ENCODE results near the gene SCN8A. TPM values are rescaled to one million over a fixed set of nuclear protein-coding genes. Genes with fewer than 3 reads are reported as not detected.
"Not testable (repeated sequence)": the region's sequence is repeated elsewhere in the genome, so short reads cannot be mapped to it uniquely, and the experiment has no call there.

SCN8A gene
- total and polyA plus RNA-seq, 2 experiments from 2014 or later, result 1.1 to 2.6 TPM

DNA sequence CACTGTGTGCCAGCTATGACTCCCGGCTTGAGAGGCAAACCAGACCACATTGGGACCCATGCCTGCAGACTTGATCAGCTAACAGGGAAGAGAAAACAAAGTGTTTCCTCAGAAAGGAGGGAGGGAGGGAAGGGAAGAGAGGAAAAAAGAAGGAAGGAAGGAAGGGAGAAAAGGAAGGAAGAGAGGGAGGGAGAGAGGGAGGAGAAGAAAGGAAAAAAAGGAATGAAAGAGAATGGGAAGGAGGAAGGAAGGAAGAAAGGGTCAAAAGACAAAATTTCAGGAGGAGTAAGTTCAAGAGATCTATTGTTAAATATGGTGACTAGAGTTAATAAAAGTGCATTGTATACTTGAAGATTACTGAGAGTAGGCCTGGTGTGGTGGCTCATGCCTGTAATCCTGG, 238.6 kb downstream of the SCN8A start:
- no peaks in the 10 kb centered on the region for H3K9me2 ChIP-seq (replicated peaks; ENCODE audit: insufficient read depth)
- no peak overlapping the region for H2AFZ ChIP-seq
- TF ChIP-seq, protein P1, sequence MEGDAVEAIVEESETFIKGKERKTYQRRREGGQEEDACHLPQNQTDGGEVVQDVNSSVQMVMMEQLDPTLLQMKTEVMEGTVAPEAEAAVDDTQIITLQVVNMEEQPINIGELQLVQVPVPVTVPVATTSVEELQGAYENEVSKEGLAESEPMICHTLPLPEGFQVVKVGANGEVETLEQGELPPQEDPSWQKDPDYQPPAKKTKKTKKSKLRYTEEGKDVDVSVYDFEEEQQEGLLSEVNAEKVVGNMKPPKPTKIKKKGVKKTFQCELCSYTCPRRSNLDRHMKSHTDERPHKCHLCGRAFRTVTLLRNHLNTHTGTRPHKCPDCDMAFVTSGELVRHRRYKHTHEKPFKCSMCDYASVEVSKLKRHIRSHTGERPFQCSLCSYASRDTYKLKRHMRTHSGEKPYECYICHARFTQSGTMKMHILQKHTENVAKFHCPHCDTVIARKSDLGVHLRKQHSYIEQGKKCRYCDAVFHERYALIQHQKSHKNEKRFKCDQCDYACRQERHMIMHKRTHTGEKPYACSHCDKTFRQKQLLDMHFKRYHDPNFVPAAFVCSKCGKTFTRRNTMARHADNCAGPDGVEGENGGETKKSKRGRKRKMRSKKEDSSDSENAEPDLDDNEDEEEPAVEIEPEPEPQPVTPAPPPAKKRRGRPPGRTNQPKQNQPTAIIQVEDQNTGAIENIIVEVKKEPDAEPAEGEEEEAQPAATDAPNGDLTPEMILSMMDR (IDR thresholded peaks at IDR 0.05; ENCODE audit: poor library complexity), result no peak
- TF ChIP-seq EZH2phosphoT487 (IDR thresholded peaks at IDR 0.05; ENCODE audit: low read depth, severe bottlenecking, unreplicated experiment) (no peak), EZH2 (IDR thresholded peaks at IDR 0.05; ENCODE audit: borderline replicate concordance) (no peak)
- no peak overlapping the region for H3K4me3 ChIP-seq
- H3K36me3 ChIP-seq (replicated peaks; ENCODE audit: insufficient read depth, low read depth), result no peaks in the 10 kb centered on the region
- WGBS (ENCODE audit: low lambda C conversion rate, missing lambda C conversion rate), result 81% methylated on average over 1 of the region's 1 CpG
- no peak overlapping the region for H3K4me2 ChIP-seq
- H3K9me3 ChIP-seq (ENCODE audit: low read depth), result no peaks in the 10 kb centered on the region
- no peak overlapping the region for H3K27ac ChIP-seq
- no peaks in the 10 kb centered on the region for H4K20me1 ChIP-seq (ENCODE audit: insufficient read depth, poor library complexity, severe bottlenecking)
- H3K27me3 ChIP-seq, result no peaks in the 10 kb centered on the region
- no peak for DNase-seq (ENCODE audit: low spot score)
- H3K79me2 ChIP-seq, result peaks cover 9% of the 10 kb centered on the region
- peaks cover 4% of the 10 kb centered on the region for H3K4me1 ChIP-seq (ENCODE audit: insufficient read depth)

- not testable (repeated sequence) for DNase-seq (ENCODE audit: low spot score); H3K4me2 ChIP-seq; H3K9me2 ChIP-seq (replicated peaks; ENCODE audit: insufficient read depth); H2AFZ ChIP-seq; H3K36me3 ChIP-seq (replicated peaks; ENCODE audit: insufficient read depth, low read depth); H3K4me1 ChIP-seq (ENCODE audit: insufficient read depth); H3K27ac ChIP-seq; H3K27me3 ChIP-seq; H3K9me3 ChIP-seq (ENCODE audit: low read depth); H3K4me3 ChIP-seq; H4K20me1 ChIP-seq (ENCODE audit: insufficient read depth, poor library complexity, severe bottlenecking)
- H3K79me2 ChIP-seq, result peaks cover 15% of the 10 kb centered on the region
- WGBS (ENCODE audit: low lambda C conversion rate, missing lambda C conversion rate), result 98% methylated on average over 5 of the region's 5 CpGs
Measured at GRCh38 chr12:51831817-51832216, 240.8 kb downstream of the SCN8A start.

- DNase-seq (ENCODE audit: low spot score), result no peak
- Histone ChIP-seq H2AFZ (no peak overlapping the region), H3K4me3 (no peak overlapping the region), H3K9me2 (replicated peaks; ENCODE audit: insufficient read depth) (no peaks in the 10 kb centered on the region), H3K79me2 (peaks cover 18% of the 10 kb centered on the region), H3K9me3 (ENCODE audit: low read depth) (no peaks in the 10 kb centered on the region), H3K4me1 (ENCODE audit: insufficient read depth) (peaks cover 4% of the 10 kb centered on the region), H3K4me2 (no peak overlapping the region), H3K36me3 (replicated peaks; ENCODE audit: insufficient read depth, low read depth) (no peaks in the 10 kb centered on the region), H4K20me1 (ENCODE audit: insufficient read depth, poor library complexity, severe bottlenecking) (peaks cover 3% of the 10 kb centered on the region), H3K27me3 (no peaks in the 10 kb centered on the region), H3K27ac (no peak overlapping the region)
- TF ChIP-seq EZH2 (IDR thresholded peaks at IDR 0.05; ENCODE audit: borderline replicate concordance) (no peak), EZH2phosphoT487 (IDR thresholded peaks at IDR 0.05; ENCODE audit: low read depth, severe bottlenecking, unreplicated experiment) (no peak)
- TF ChIP-seq, protein P1 (IDR thresholded peaks at IDR 0.05; ENCODE audit: poor library complexity), result no peak
- 80% methylated on average over 10 of the region's 10 CpGs for WGBS (ENCODE audit: low lambda C conversion rate, missing lambda C conversion rate)
Measured at GRCh38 chr12:51832354-51833107, 241.5 kb downstream of the SCN8A start.

GRCh38 chr12:51833448-51834227, 242.6 kb downstream of the SCN8A start:
- peaks cover 19% of the 10 kb centered on the region for H3K79me2 ChIP-seq
- H3K9me3 ChIP-seq (ENCODE audit: low read depth), result no peaks in the 10 kb centered on the region
- H2AFZ ChIP-seq, result no peak overlapping the region
- no peak overlapping the region for H3K4me2 ChIP-seq
- no peaks in the 10 kb centered on the region for H3K27me3 ChIP-seq
- no peak overlapping the region for H3K27ac ChIP-seq
- peaks cover 3% of the 10 kb centered on the region for H4K20me1 ChIP-seq (ENCODE audit: insufficient read depth, poor library complexity, severe bottlenecking)
- no peak for DNase-seq (ENCODE audit: low spot score)
- no peaks in the 10 kb centered on the region for H3K9me2 ChIP-seq (replicated peaks; ENCODE audit: insufficient read depth)
- TF ChIP-seq, protein P1 (IDR thresholded peaks at IDR 0.05; ENCODE audit: poor library complexity), result no peak
- TF ChIP-seq EZH2 (IDR thresholded peaks at IDR 0.05; ENCODE audit: borderline replicate concordance) (no peak), EZH2phosphoT487 (IDR thresholded peaks at IDR 0.05; ENCODE audit: low read depth, severe bottlenecking, unreplicated experiment) (no peak)
- 90% methylated on average over 12 of the region's 12 CpGs for WGBS (ENCODE audit: low lambda C conversion rate, missing lambda C conversion rate)
- H3K4me3 ChIP-seq, result no peak overlapping the region
- no peaks in the 10 kb centered on the region for H3K36me3 ChIP-seq (replicated peaks; ENCODE audit: insufficient read depth, low read depth)
- peaks cover under 1% of the 10 kb centered on the region for H3K4me1 ChIP-seq (ENCODE audit: insufficient read depth)
